H1 (cell line): Measurements from ENCODE around the gene JPH3. TPM values are rescaled to one million over a fixed set of nuclear protein-coding genes. Genes with fewer than 3 reads are reported as not detected.

Experiments used
- ASH2L ChIP-seq: fragments of 200-600, 300-600 bp; sonication (generic); IDR thresholded peaks from one replicate; pipeline ENCODE4 v1.7.1; 2017; ENCODE audit warnings: low read length
- GTF2F1 ChIP-seq: IDR thresholded peaks from 2 replicates; pipeline ENCODE4 v1.6.1; 2012; ENCODE audit warnings: low read depth, low read length, improper control_type of control experiment, borderline replicate concordance
- POLR2AphosphoS5 ChIP-seq: IDR thresholded peaks from 2 replicates; pipeline ENCODE4 v1.6.1; 2011; ENCODE audit warnings: low read depth, low read length
- RXRA ChIP-seq: IDR thresholded peaks from 2 replicates; pipeline ENCODE4 v1.6.1; 2011; ENCODE audit warnings: low read depth, mild to moderate bottlenecking, low read length, moderate library complexity; ENCODE audit not compliant: insufficient read depth
- SRF ChIP-seq: IDR thresholded peaks from 2 replicates; pipeline ENCODE4 v1.6.1; 2011; ENCODE audit warnings: mild to moderate bottlenecking, low read depth, low read length, moderate library complexity
- TAF1 ChIP-seq: IDR thresholded peaks from 2 replicates; pipeline ENCODE4 v1.6.1; 2011; ENCODE audit warnings: mild to moderate bottlenecking, low read depth, low read length
- polyA plus RNA-seq, 7 experiments: library from polyadenylated mRNA; depleted of rRNA in 3 of 7; stranded (reverse) in 5 of 7; unstranded in 2 of 7; fragments of >200 nt in 5 of 7; fragments of 200-250 nt in 2 of 7; gene quantifications; 1 replicate in 5 of 7; 2 replicates in 1 of 7; 4 replicates in 1 of 7; pipeline versions ENCODE4 v1.2.1 to v1.2.3, GENCODE V29; 2011 to 2013; ENCODE audit warnings: missing spikeins in 2 of 7, mixed read lengths in 2 of 7
- total RNA-seq: library from RNA; stranded (reverse); fragmentation: NEBNext Ultra II Directional; extraction: Animal tissue kit (Norgen Biotek cat#: 25700); gene quantifications from 2 replicates; pipeline ENCODE4 v1.2.1, GENCODE V29; 2021

Gene JPH3
- total and polyA plus RNA-seq, 2 of the 8 experiments (the other 6 are each of a cell fraction or from before 2014, with no cell fraction given), result 10.3 to 28.3 TPM

GRCh38 chr16:87733190-87733589 is 130.9 kb downstream of the JPH3 start (continued):
- TF ChIP-seq SRF (no peak), ASH2L (no peak), POLR2AphosphoS5 (no peak), RXRA (no peak), TAF1 (no peak), GTF2F1 (no peak)
- TF ChIP-seq, all 59 proteins: peak for 0
